IMR-90 (cell line): ENCODE measurements around the gene C9orf152. TPM values are rescaled to one million over a fixed set of nuclear protein-coding genes. Genes with fewer than 3 reads are reported as not detected.

Experiments
- ATAC-seq: fragments of 200-7000 bp; cut with Tn5 transposase; 2 replicates; pipeline ENCODE4 v1.9.1; 2020; ENCODE audit warnings: low read depth, mild to moderate bottlenecking, moderate library complexity
- BruUV-seq: library from RNA; stranded (reverse); fragments of 400-500 nt; replicated peaks from 2 replicates; lab custom pipeline; 2021; lab: Mats Ljungman, UMichigan
- CTCF ChIA-PET: fragments of 300-600 bp; formaldehyde crosslinking; extraction: SDS; loops from one replicate; lab custom pipeline; 2021; ENCODE audit warnings: antibody characterized with exemption; lab: Yijun Ruan, JAX
- POLR2A ChIA-PET: fragments of 300-600 bp; sonication (Branson Sonifier 250); formaldehyde crosslinking; loops from one replicate; lab custom pipeline; 2022; ENCODE audit warnings: antibody characterized with exemption; ENCODE audit not compliant: unreplicated experiment; lab: Charles Lee
- DNase-seq: peaks from one replicate; pipeline ENCODE4 v3.0.0; 2013
- H2AFZ ChIP-seq: replicated peaks from 2 replicates; pipeline ENCODE3; 2013; ENCODE audit warnings: low read length, mild to moderate bottlenecking; ENCODE audit not compliant: poor library complexity
- H2AK5ac ChIP-seq: 2 replicates; pipeline ENCODE4 v1.6.1; 2013; ENCODE audit warnings: low read depth, low read length, inconsistent platforms
- H2AK9ac ChIP-seq: replicated peaks from 2 replicates; pipeline ENCODE3; 2013; ENCODE audit warnings: mild to moderate bottlenecking, low read depth, low read length, moderate library complexity; ENCODE audit not compliant: poor library complexity
- H2BK120ac ChIP-seq: 2 replicates; pipeline ENCODE4 v1.6.1; 2013; ENCODE audit warnings: low read depth, low read length, inconsistent platforms
- H2BK15ac ChIP-seq: 3 replicates; pipeline ENCODE4 v1.6.1; 2013; ENCODE audit warnings: low read depth, low read length, inconsistent platforms
- H2BK20ac ChIP-seq: 2 replicates; pipeline ENCODE4 v1.6.1; 2013; ENCODE audit warnings: low read depth, mild to moderate bottlenecking, inconsistent platforms, low read length, moderate library complexity
- H2BK5ac ChIP-seq: 2 replicates; pipeline ENCODE4 v1.6.1; 2013; ENCODE audit warnings: mild to moderate bottlenecking, low read depth, low read length, inconsistent platforms; ENCODE audit not compliant: poor library complexity, severe bottlenecking
- H3K14ac ChIP-seq: replicated peaks from 2 replicates; pipeline ENCODE4 v1.6.1; 2013; ENCODE audit warnings: low read depth, low read length, inconsistent platforms
- H3K18ac ChIP-seq: 2 replicates; pipeline ENCODE4 v1.6.1; 2013; ENCODE audit warnings: low read depth, low read length, control low read depth
- H3K23ac ChIP-seq: 2 replicates; pipeline ENCODE4 v1.6.1; 2013; ENCODE audit warnings: low read depth, low read length, inconsistent platforms
- H3K27ac ChIP-seq: 2 replicates; pipeline ENCODE4 v1.5.1; 2013; ENCODE audit warnings: mild to moderate bottlenecking, control low read depth, low read length; ENCODE audit not compliant: insufficient read depth
- H3K27me3 ChIP-seq: 2 replicates; pipeline ENCODE4 v1.6.1; 2013; ENCODE audit warnings: low read length; ENCODE audit not compliant: control insufficient read depth, insufficient read depth
- H3K36me3 ChIP-seq: 2 replicates; pipeline ENCODE4 v1.6.1; 2013; ENCODE audit warnings: low read length, mixed read lengths; ENCODE audit not compliant: control insufficient read depth, insufficient read depth
- H3K4ac ChIP-seq: 2 replicates; pipeline ENCODE4 v1.6.1; 2013; ENCODE audit warnings: low read depth, low read length, inconsistent platforms
- H3K4me1 ChIP-seq: 2 replicates; pipeline ENCODE4 v1.6.1; 2013; ENCODE audit warnings: low read length, mixed read lengths; ENCODE audit not compliant: control insufficient read depth, insufficient read depth
- H3K4me2 ChIP-seq: 2 replicates; pipeline ENCODE4 v1.6.1; 2013; ENCODE audit warnings: low read depth, mild to moderate bottlenecking, control low read depth, low read length, moderate library complexity
- H3K4me3 ChIP-seq: 2 replicates; pipeline ENCODE4 v1.5.1; 2013; ENCODE audit warnings: low read depth, mild to moderate bottlenecking, control low read depth, low read length, moderate library complexity; ENCODE audit not compliant: insufficient read depth
- H3K56ac ChIP-seq: 2 replicates; pipeline ENCODE4 v1.6.1; 2013; ENCODE audit warnings: low read length, inconsistent platforms; ENCODE audit not compliant: insufficient read depth; ENCODE audit errors: extremely low read depth
- H3K79me1 ChIP-seq, 2 experiments: 2 replicates each; pipeline ENCODE4 v1.6.1; 2013; ENCODE audit warnings: low read length in 2 of 2, inconsistent platforms in 1 of 2, low read depth in 1 of 2
- H3K9ac ChIP-seq: 2 replicates; pipeline ENCODE4 v1.6.1; 2013; ENCODE audit warnings: low read depth, low read length, control low read depth
- H3K9me1 ChIP-seq: 2 replicates; pipeline ENCODE4 v1.6.1; 2013; ENCODE audit warnings: low read length, inconsistent platforms; ENCODE audit not compliant: insufficient read depth
- H3K9me3 ChIP-seq: 2 replicates; pipeline ENCODE4 v1.6.1; 2013; ENCODE audit warnings: low read length; ENCODE audit not compliant: control insufficient read depth, insufficient read depth
- H4K20me1 ChIP-seq: 2 replicates; pipeline ENCODE4 v1.6.1; 2013; ENCODE audit warnings: low read length, inconsistent platforms; ENCODE audit not compliant: insufficient read depth
- H4K5ac ChIP-seq: 2 replicates; pipeline ENCODE4 v1.6.1; 2013; ENCODE audit warnings: mild to moderate bottlenecking, low read depth, low read length, control low read depth
- H4K8ac ChIP-seq, 2 experiments: 2 replicates each; pipeline ENCODE4 v1.6.1; 2013; ENCODE audit warnings: low read depth in 2 of 2, low read length in 2 of 2, control low read depth in 1 of 2, inconsistent platforms in 1 of 2
- H4K91ac ChIP-seq: 2 replicates; pipeline ENCODE4 v1.6.1; 2013; ENCODE audit warnings: low read depth, low read length, inconsistent platforms; ENCODE audit not compliant: insufficient read depth
- CHD1 ChIP-seq: IDR thresholded peaks from 2 replicates; pipeline ENCODE4 v1.6.1; 2012; ENCODE audit warnings: low read depth, low read length, improper control_type of control experiment
- FOS ChIP-seq: fragments of 150-350 bp; IDR thresholded peaks from 2 replicates; pipeline ENCODE4 v1.6.1; 2016; ENCODE audit warnings: low read depth, low read length
- POLR2A ChIP-seq: IDR thresholded peaks from 2 replicates; pipeline ENCODE4 v1.6.1; 2012; ENCODE audit warnings: mild to moderate bottlenecking, low read depth, low read length
- RAD21 ChIP-seq: IDR thresholded peaks from 2 replicates; pipeline ENCODE4 v1.6.1; 2012; ENCODE audit warnings: low read length, improper control_type of control experiment
- WGBS, 2 experiments: methylation state at CpG; one replicate each; pipeline versions ENCODE4 v1.1.5 to v1.1.7; 2013; ENCODE audit warnings: missing lambda C conversion rate in 2 of 2; ENCODE audit not compliant: insufficient read length in 1 of 2; ENCODE audit errors: extremely low coverage in 2 of 2; 5-methylcytosine and 5-hydroxymethylcytosine counted together
- dilution Hi-C: fragments of 300-500 bp; cut with HindIII; formaldehyde crosslinking; loops from one replicate; pipeline ENCODE4 v1.14.3; 2018; ENCODE audit warnings: low sequenced_read_pairs; ENCODE audit not compliant: unreplicated experiment
- in situ Hi-C: fragments of 300-500 bp; cut with MboI; formaldehyde crosslinking; loops from 3 replicates; pipeline ENCODE4 v1.14.3; 2019; ENCODE audit warnings: low sequenced_read_pairs, inconsistent platforms, mixed read lengths
- intact Hi-C: fragments of 100-400 bp; cut with micrococcal nuclease; formaldehyde crosslinking; loops from 2 replicates; pipeline ENCODE4 v1.10.0; 2022
- polyA plus RNA-seq, 3 experiments: library from polyadenylated mRNA; depleted of rRNA; stranded (reverse); fragments of >200 nt; gene quantifications; 2 replicates each; pipeline ENCODE4 v1.2.3, GENCODE V29; 2012; ENCODE audit warnings: low replicate concordance in 1 of 3
- total RNA-seq: library from RNA; depleted of rRNA; stranded (reverse); fragments of >200 nt; gene quantifications from 2 replicates; pipeline ENCODE4 v1.2.3, GENCODE V29; 2012
- TF ChIP-seq, protein P1 (sequence below): fragments of 150-350 bp; IDR thresholded peaks from 2 replicates; pipeline ENCODE4 v1.6.1; 2017; ENCODE audit warnings: mild to moderate bottlenecking, antibody characterized with exemption, low read length, low read depth

The C9orf152 gene
- total and polyA plus RNA-seq, 2 of the 4 experiments (the other 2 are of a cell fraction), result not detected

DNA sequence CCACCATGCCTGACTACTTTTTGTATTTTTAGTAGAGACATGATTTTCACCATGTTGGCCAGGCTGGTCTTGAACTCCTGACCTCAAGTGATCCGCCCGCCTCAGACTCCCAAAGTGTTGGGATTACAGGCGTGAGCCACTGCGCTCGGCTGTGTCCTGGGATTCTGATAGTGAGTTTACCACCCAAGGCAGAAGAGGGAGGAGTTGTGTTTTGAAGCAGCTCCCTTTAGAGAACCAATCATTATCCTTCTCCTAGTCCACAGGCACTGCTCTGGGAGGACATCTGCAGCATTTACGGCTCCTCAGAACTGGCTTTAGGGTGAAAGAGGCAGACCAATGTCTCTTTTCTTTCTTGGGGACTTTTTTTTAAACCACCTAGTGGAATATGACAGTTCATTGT is 5.7 kb downstream of the C9orf152 start:
- no peak overlapping the region for H2BK5ac ChIP-seq
- H4K8ac ChIP-seq, result no peak overlapping the region
- H3K36me3 ChIP-seq, result no peaks in the 10 kb centered on the region
- no peak for ATAC-seq
- peaks cover 25% of the 10 kb centered on the region for H3K27me3 ChIP-seq
- H3K23ac ChIP-seq, result no peak overlapping the region
- H2BK15ac ChIP-seq, result no peak overlapping the region
- no peaks in the 10 kb centered on the region for H4K20me1 ChIP-seq
- no peaks in the 10 kb centered on the region for H3K9me1 ChIP-seq
- H3K4ac ChIP-seq, result no peak overlapping the region
- H3K4me2 ChIP-seq, result no peak overlapping the region
- BruUV-seq, result no TSS peak
- no peak overlapping the region for H2BK20ac ChIP-seq
- H2AFZ ChIP-seq, result no peak overlapping the region
- dilution Hi-C loops, result no loop called here
- H3K79me1 ChIP-seq, result no peaks in the 10 kb centered on the region
- no peak overlapping the region for H2BK120ac ChIP-seq
- WGBS, 2 experiments, result no CpG with 5 or more reads among the region's 6 CpGs
- TF ChIP-seq POLR2A, result no peak
- TF ChIP-seq, protein P1, sequence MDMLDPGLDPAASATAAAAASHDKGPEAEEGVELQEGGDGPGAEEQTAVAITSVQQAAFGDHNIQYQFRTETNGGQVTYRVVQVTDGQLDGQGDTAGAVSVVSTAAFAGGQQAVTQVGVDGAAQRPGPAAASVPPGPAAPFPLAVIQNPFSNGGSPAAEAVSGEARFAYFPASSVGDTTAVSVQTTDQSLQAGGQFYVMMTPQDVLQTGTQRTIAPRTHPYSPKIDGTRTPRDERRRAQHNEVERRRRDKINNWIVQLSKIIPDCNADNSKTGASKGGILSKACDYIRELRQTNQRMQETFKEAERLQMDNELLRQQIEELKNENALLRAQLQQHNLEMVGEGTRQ, result no peak
- no peak for TF ChIP-seq RAD21
- TF ChIP-seq FOS, result no peak
- TF ChIP-seq CHD1, result no peak
- H3K56ac ChIP-seq, result no peak overlapping the region
- POLR2A ChIA-PET, result no interaction called here
- no peak overlapping the region for H3K14ac ChIP-seq
- H3K9ac ChIP-seq, result no peak overlapping the region
- no peak overlapping the region for H4K91ac ChIP-seq
- intact Hi-C loops, result no loop called here
- no peak overlapping the region for H4K5ac ChIP-seq
- no peaks in the 10 kb centered on the region for H3K4me1 ChIP-seq
- no peak overlapping the region for H3K27ac ChIP-seq
- in situ Hi-C loops, result no loop called here
- CTCF ChIA-PET, result no interaction called here
- H3K4me3 ChIP-seq, result no peak overlapping the region
- H3K9me3 ChIP-seq, result no peaks in the 10 kb centered on the region
- no peak for DNase-seq
- H2AK5ac ChIP-seq, result no peak overlapping the region
- H2AK9ac ChIP-seq, result no peak overlapping the region
- H3K18ac ChIP-seq, result no peak overlapping the region
